ENCODE results near the gene MTMR3.

DNA sequence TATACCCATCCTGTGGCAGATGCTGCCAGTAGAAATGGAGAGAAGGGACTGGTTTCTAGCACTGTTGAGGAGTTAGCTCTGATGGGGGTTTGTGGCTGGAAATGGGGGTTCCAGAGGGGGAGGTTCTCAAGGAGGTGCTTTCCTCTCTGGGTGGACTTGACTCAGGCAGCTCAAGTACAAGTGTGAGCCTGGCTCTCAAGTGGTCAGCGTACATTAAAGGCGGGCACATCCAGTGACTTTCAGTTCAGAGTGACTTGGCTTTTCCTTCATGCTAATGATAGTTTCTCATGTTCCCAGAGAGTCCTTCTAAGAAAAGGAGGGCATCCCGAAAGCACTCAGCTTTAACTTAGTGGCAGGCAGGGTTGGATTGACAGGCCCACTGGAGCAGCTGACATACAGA lies 138.4 kb downstream of the MTMR3 start:
- TF ChIP-seq EZH2 (IDR thresholded peaks at IDR 0.05; ENCODE audit: insufficient read depth, poor library complexity, severe bottlenecking) = no peak
- TF ChIP-seq EZH2phosphoT487 (IDR thresholded peaks at IDR 0.05; ENCODE audit: insufficient read depth, low read depth) = no peak

All from GM23248 (cell line).